HG02623 (cell line): Measurements from ENCODE around the gene NPLOC4.

ENCODE experiments used
- ATAC-seq: cut with Tn5 transposase; IDR thresholded peaks from one replicate; pipeline ENCODE4 v1.9.1; 2021; ENCODE audit warnings: moderate library complexity; ENCODE audit not compliant: unreplicated experiment

The NPLOC4 gene

GRCh38 chr17:81520021-81520901 lies 116.7 kb downstream of the NPLOC4 start:
- ATAC-seq: no peak

- ATAC-seq: no peak
These were observed 117.5 kb downstream of the NPLOC4 start for GRCh38 chr17:81519284-81520020.

- ATAC-seq: no peak
These were observed 118.1 kb downstream of the NPLOC4 start for GRCh38 chr17:81518785-81519283.

GRCh38 chr17:81518113-81518784 lies 118.7 kb downstream of the NPLOC4 start:
- ATAC-seq: no peak

GRCh38 chr17:81517339-81518112 lies 119.4 kb downstream of the NPLOC4 start:
- no peak for ATAC-seq

- no peak for ATAC-seq
These were observed 119.9 kb downstream of the NPLOC4 start for GRCh38 chr17:81517009-81517338.

GRCh38 chr17:81516439-81516838 lies 120.5 kb downstream of the NPLOC4 start:
- no peak for ATAC-seq

GRCh38 chr17:81515530-81516041 lies 121.3 kb downstream of the NPLOC4 start:
- no peak for ATAC-seq

- peak; percentile 16 for ATAC-seq
These were observed 122.0 kb downstream of the NPLOC4 start for GRCh38 chr17:81514739-81515529.

- ATAC-seq: no peak
These were observed 122.5 kb downstream of the NPLOC4 start for GRCh38 chr17:81514489-81514738.

- ATAC-seq: no peak
These were observed 123.0 kb downstream of the NPLOC4 start for GRCh38 chr17:81513753-81514488.

GRCh38 chr17:81513372-81513752 lies 123.5 kb downstream of the NPLOC4 start:
- no peak for ATAC-seq

GRCh38 chr17:81512562-81513371 lies 124.1 kb downstream of the NPLOC4 start, which contains the start of gene ACTG1:
Gene ACTG1 (minus strand): TSS chr17:81512799. CDS start chr17:81512354, 445 bp downstream.
- peak; percentile 40 for ATAC-seq

GRCh38 chr17:81511804-81512561 lies 124.9 kb downstream of the NPLOC4 start:
- peak; percentile 7 for ATAC-seq

- ATAC-seq: no peak
These were observed 125.4 kb downstream of the NPLOC4 start for GRCh38 chr17:81511554-81511803.

- ATAC-seq: no peak
These were observed 125.9 kb downstream of the NPLOC4 start for GRCh38 chr17:81510785-81511553.
